HG03135 (cell line): ENCODE measurements around the gene LPCAT3.

ENCODE experiments used
- ATAC-seq: cut with Tn5 transposase; IDR thresholded peaks from one replicate; pipeline ENCODE4 v1.9.1; 2021; ENCODE audit warnings: mild to moderate bottlenecking, moderate library complexity; ENCODE audit not compliant: unreplicated experiment

Gene LPCAT3

DNA sequence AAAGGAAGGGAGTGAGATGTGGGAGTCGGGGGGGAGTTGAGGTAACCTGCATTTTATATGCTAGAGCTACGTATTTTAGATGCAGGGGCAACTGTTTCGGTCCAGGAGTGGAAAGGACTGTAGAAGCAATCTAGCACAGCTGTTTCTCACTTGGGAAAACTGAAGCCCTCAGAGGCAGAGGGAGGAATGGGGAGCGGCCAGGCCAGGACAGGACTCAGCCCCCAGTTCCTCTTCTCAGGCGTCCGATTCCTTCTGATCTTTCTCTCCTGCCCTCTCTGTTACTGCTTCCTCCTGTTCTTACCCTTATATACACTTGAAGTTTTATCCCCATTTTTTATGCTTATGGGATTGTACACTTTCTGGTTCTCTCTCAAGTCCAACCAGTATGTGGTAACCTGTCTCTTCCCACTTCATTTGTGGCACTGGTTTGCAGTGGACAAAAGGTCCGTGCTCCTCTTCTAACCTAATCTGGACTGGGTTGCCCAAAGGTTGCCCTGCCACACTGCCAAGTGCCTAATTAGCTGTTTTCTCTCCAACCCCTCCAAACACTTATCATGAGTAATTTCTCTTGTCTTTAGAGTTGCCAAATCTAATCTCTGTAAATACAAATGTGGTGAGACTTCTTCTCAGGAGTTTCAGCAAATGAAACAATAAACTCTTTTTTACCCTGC, 16.2 kb downstream of the LPCAT3 start:
- ATAC-seq, result no peak

DNA sequence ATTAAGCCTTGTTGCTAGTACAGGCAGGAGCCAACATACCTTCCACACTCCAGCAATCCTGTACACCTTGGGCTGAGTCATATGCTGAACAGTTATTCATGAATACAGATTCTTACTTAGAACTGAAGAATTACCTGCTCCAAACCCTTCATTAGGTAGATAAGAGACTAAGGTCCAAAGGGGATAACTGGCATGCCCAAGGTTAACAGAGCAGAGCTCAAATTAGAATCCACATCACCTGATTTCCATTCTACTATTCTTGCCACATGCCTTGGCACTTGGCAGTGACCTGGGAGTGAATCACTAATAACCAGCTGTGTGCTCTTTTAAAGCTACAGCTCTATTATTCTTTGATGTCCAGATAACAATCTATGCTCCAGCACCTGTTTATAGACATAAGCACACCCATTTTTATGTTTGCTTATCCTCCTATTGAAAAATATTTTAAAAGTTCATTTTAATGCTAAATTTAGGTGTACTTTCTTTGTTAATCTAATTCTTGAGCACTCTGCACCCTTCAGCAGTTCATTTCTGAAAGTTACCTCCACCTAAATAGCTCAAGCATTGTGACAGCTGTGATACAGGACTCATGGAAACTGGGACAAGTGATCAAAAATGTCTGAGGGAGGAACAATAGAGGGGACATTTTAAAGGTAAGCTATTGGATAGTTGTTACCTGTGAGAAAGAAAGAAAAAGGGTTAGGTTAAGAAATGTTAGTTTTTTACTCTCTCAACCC, 19.4 kb downstream of the LPCAT3 start:
- ATAC-seq, result no peak

DNA sequence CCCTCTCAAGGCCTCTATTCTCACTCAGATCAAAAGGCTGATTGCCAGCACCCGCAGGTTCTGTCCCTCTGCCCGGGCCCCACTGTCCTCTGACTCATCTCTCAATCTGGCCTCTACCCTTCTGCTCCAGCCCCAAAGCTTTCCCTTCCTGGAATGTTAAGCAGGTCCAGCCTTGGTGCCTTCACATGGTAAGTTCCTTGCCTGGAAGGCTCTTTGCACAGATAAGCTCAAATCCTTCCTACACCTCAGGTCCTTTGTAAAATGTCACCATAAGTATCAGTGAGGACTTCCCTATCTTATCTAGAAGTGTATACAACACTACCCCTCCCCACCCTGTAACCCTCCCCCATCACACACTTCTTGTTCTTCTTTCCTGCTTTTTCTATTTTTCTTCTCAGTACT, 22.2 kb downstream of the LPCAT3 start:
- ATAC-seq, result no peak

DNA sequence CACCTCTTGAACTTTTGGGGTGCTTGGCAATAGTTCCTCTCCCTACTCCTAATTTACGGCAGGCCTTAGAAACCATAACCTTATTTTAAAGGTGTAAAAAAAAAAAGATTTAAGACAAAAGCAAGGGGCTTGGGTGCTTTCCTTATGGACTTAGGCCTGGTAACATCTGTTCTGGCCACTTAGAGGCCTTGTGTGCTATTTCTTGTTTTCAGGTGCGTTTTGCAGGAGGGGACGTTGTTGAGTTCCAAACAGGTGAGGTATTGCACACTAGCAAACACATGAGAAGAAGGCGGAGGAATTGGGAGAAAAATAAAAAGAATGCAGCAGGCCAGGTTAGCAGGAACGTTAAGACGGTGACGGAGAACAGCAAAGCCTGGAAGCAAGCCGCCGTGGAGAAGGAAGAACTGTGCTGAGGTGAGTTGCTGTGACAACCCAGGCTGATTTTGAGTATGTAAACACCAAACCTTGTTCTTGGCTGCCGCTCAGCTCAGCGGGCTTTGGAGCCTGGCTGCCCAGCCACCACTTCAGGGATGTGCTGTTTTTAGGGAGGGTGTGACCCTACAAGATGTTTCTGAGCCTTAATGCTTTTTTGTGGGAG, 30.2 kb downstream of the LPCAT3 start:
- no peak for ATAC-seq

DNA sequence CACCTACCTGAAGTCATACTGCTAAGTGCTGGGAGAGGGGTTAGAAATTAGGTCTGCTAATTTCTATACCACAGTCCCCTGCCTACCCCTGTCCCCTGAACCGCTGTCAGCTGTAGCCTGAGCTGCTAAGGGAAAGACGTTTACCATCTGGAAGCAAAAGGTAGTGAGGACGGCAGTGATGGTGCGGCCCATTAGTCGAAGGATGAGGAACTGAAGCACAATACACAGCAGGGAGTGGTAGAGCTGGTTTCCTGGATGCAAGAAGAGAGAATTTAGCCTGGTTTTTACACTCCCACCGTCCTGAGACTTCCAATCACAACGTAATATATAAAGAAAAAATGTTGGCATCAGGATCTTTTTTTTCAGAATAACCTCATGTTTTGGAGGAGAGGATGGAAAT, 35.7 kb downstream of the LPCAT3 start:
- no peak for ATAC-seq

DNA sequence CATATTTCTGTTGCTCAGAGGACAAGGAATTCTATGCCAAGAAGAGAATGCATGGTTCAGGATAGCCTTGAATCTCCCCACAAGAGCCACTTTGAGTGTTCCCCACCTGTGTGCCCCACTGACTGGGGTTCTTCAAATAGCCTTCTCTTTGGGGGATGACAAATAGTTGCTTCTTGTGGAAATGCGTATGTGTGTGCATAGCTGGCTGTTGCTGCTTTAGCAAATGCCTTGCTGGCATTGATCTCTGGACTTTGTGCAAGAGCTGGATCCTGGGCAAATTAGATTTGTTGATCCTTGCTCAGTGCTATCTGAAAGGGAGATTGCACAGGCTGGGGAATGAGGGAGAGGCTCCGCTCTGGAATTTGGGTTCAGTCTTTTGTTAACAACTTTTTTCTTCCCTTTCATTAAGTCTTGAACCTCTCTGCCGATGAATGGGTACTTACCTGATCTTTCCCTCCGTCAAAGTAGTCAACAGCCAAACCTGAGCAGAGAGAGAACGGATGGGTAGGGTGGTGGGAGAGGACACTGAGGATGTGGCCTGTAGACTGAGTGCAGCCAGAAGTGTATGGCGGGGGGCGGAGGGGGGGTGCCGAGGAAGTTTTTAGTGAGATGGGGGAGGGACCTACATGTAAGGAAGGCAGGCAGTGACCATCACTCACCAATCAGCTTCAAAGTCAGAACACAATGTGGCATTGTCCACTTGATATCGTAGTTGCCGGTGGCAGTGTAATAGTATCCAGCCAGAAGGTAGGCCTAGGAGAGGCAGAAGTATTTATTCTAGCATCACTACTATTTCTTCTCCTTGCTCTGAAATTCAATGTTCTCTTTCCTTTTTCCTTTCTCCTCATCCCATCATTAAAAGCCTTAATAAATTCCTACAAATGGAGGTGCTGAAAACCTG, 36.9 kb downstream of the LPCAT3 start:
- ATAC-seq, result no peak

DNA sequence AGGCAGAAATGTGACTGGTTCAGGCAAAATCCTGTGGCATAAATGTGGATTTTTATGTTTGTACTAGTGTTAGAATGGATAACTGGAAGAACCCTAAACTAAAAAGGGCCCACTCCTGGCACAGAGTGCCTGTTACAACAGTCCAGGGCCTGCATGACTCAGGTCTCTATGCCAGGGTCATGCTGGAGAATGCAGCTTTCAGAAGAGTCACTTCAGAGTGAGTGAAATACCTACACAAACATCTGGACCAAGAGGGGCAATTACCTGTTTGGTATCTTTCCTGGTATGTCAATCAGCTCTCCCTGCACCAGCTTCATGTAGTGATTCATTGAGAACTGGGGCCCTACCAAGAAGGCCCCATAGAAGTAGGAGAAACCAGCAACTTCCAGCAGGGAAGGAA, 37.5 kb downstream of the LPCAT3 start:
- ATAC-seq, result no peak

DNA sequence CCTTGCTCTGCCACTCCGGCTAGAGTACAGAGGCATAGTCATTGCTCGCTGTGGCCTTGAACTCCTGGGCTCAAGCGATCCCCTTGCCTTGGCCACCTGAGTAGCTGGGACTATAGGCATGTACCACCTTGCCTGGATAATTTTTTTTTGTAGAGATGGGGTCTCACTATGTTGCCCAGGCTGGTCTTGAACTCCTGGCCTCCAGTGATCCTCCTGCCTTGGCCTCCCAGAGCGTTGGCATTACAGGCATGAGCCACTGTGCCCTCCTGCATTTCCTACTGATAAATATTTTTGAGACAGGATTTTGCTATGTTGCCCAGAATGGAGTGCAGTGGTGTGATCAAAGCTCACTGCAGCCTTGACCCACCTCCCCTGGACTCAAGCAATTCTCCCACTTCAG, 38.2 kb downstream of the LPCAT3 start:
- ATAC-seq, result no peak

DNA sequence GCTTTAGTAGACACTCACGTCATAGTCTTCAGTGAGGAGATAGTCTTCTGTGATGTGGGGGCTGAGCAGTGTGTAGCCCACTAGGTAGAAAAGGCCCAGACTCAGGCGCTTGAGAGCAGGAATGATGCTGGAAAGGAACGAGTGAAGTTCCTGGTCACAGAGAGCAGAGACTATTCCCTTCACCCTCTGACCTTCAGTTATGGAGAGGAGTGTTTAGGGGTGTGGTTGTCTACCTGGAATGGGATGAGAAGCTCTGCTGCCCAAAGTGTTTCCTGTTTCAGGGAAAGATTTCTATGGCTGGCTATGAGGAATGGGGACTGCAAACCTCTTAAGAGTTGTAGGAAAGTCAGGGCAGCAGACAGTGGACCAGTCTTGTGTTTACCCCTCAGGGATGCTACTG, 38.8 kb downstream of the LPCAT3 start:
- no peak for ATAC-seq

DNA sequence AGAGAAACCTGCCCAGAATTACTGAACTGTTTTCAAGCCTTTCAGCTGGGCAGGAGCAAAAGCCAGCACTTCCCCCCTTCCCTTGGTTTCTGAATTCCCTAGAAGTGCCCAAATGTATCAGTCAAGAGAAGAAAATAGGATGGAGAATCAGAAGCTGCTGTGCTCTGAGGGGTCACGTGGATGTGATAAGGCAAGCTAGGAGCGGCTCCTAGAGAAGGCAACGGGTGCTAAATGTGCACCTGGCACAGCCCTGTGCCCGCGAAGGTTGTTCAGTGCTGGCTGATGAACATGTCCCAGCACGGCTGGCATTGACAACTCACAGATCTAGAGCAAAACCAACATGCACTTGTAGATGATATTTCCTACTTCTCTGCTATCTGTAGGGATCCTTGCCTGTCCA, 39.3 kb downstream of the LPCAT3 start:
- no peak for ATAC-seq

DNA sequence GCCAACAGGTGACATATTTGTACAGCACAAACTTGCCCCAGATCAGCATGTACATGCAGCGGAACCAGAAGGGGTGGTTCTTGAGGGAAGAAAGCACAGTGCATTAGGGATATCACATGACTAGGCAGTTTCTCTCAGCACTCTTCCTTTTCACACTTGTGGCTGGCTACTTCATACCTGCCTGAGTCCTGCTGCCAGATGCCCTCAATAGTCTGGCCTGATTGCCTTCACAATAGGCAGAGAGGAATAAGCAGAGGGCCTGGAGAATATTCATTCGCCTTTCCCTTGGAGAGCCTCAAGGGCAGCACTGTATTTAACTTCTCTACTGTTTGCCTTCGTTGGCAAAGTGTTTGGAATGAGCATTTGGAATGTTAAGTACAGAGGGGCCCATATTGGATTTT, 39.7 kb downstream of the LPCAT3 start:
- ATAC-seq, result no peak

DNA sequence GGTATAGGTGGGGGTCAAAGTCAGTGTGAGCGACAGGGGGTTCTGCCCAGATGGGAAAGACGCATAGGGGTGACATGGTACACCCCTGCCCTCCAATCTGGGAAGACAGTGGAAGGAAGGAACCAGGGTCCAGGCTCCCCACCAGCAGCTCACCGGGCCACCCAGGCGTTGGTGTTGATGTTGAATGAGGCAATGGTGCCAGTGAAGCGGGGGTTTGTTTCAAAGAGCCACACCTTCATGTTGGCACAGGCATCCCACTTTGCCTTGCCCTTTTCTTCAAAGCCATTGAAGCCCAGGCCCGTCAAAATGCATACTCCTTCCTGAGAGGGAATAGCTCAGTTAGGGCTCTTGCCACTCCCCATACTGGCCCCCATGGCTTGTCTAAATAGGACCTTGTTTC, 40.1 kb downstream of the LPCAT3 start:
- ATAC-seq, result no peak

DNA sequence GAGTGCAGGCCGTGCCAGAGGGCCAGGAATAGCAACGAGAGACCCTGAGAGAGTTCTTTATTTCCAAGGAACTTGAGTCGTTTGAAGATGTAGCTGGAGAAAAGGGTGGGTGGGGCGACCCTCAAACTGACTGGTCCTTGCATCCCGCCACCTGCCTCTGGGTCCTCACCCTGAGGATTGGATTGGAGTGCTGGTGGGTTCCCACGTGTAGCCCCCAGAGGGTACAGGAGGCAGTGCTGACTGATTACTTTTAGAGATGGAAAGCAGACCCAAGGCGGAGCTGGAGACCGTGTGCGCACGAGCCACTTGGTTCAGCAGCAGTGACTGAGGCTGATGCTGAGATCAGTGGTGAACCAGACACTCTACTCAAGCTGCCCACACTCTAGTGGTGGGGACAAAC, 40.6 kb downstream of the LPCAT3 start:
- no peak for ATAC-seq

DNA sequence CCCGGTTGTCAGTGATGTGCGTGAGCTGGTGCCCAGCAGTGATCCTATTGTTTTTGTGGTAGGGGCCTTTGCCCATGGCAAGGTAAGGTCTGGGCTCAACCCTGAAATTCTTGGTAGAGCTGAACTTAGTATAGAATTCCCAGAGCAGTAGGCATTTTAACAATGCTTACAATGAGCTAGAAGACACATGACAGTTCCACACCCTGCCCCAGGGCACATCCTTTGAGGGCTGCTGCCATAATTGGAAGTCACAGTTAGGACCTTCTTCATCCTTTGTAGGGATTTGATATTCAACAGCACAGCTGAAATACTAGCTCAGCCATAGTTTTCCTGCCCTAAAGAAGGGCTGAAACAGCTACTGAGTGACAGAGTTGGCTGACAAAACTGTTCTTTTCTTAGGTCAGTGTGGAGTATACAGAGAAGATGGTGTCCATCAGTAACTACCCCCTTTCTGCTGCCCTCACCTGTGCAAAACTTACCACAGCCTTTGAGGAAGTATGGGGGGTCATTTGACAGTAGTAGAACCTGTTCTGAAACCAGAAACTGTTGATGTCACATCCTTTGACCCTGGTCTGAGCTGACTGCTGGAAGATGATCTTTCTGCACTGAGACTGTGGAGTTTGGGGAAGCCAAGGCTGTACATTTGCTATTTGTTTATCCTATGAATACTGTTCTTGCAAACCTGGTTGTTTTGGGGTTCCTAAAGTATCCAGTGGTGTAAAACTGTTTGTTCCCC, 42.8 kb downstream of the LPCAT3 start:
- no peak for ATAC-seq

DNA sequence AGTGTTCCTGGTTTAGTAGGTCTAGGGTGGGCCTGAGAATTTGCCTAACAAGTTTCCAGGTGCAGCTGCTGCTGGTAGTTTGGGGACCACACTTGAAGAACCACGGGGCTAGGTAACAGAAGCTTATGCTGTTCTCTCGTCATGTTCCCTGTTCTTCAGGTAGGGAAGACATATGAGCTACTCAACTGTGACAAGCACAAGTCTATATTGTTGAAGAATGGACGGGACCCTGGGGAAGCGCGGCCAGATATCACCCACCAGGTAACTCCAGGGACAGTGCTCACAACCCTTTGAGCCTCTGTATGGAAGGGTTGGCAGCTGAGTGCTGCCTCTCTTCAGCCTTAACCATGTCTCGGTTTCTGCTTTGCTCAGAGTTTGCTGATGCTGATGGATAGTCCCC, 44.1 kb downstream of the LPCAT3 start:
- ATAC-seq, result no peak

DNA sequence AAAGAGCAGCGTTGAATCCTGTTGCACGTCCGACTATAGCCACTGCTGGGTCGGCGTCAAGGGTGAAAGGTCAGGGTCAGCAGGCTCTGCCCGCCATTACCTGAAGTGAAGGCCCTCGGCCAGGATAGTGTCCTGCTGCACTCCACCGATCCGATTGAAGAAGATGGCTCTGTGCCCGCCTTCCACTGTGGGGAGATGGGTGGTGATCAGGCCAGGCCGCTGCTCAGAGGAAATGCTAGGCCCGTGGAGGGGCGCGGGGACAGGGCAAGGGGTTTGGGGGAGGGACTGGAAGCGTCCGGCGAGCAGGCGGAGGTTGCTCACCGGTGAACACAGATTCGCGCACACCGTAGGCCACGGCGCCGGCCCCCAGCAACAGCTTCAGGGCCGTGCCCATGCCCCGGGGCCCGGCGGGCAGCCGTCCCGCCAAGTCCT, 48.2 kb downstream of the LPCAT3 start:
- peak; percentile 32 for ATAC-seq

DNA sequence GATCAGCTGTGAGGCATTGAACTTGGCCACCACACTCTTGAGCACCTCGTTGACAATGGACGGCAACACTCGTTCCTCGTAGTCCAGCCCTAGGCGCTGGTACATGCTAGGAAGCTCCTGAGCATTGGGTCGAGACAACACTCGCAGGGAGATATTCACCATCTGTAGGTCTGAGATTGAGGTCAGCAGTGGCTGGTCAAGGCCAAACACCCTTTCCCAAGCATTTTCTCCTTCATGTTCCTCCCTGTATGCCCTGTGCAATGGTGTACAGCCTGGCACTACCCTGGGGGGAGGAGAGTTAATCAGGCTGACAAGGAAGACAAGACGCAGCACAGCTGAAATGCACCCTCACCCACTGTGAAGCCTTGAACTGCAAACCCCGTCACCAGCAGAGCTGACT, 49.9 kb downstream of the LPCAT3 start:
- no peak for ATAC-seq

DNA sequence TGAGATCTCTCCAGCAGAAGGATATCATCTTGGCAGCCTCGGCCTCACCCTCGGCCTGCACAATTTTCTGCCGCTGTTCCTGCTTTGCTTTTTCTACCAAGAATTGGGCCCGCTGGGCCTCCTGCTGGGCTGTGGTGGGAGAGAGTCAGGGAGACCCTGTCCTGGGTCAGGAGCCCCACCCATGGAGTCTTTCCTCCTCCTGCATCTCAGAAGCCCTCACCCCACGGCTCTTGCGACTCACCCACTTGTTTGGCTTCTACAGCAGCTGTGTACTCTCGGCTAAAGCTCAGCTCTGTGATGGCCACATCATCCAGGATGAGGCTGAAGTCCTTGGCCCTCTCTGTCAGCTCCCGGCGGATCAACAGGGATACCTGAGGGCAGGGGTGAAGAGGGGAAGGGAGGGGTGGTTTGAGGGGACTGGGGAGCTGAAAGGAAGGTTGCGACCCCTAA, 50.6 kb downstream of the LPCAT3 start:
- no peak for ATAC-seq

DNA sequence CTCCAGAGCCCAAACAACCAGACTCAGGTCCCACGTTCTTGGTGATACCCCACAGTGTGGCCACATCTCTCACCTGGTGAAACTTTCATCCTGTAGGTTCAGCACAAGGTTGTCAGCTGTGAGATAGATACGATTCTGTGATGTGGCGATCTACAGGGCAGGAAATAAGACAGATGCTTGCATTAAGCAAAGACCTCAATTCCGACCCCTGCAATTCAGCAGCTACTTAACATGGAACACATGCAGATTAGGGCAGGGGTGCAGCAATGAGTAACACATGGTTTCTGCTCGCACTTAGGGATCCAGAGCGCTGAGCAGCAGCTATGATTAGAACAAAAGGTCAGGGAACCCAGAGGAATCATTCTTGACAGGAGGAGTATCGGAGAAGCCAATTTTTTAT, 51.9 kb downstream of the LPCAT3 start:
- no peak for ATAC-seq

DNA sequence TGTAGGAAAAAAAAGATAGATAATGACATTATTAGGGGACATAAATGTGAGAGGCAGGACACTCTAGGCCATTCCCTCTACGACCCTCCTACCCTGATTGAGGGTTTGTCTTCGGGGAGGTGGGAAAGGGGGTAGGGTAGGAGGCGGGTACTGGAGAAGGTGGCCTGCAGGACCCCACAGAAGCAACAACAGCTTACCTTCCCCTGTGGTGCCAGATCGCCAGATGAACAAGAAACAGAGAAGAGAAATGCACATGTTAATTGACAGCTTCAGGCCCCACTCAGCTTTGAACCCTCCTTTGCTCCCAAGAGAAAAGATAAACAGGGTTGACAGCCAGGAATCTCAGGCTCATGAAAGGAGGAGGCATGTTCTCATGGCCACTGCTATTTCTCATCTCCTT, 52.6 kb downstream of the LPCAT3 start:
- ATAC-seq, result no peak
